Head of caudate nucleus (tissue), 42 donors: ENCODE measurements around the gene CMTM4.

Source experiments
- DNase-seq, 42 donors: peaks; one replicate each; pipeline versions ENCODE4 v3.0.0 to v3.0.0-alpha.2; 2020 to 2021; ENCODE audit warnings: mixed read lengths in 7 of 42
- intact Hi-C: fragments of 100-400 bp; cut with DNase I; formaldehyde crosslinking; loops from one replicate; pipeline ENCODE4 v1.15.0; 2022

CMTM4 gene

GRCh38 chr16:66696669-66697630 is at the start of gene CMTM4:
Gene CMTM4 (minus strand): TSS chr16:66696743. CDS start chr16:66696525, 218 bp downstream.
- intact Hi-C loops, result no loop called here
- peak; percentile 50 to 96 (median 90) for DNase-seq

- no peak for DNase-seq
- intact Hi-C loops, result no loop called here
Observed at GRCh38 chr16:66746048-66746447, 49.5 kb upstream of the CMTM4 start.

- DNase-seq, result no peak
- intact Hi-C loops, result no loop called here
Observed at GRCh38 chr16:66741950-66742808, 45.6 kb upstream of the CMTM4 start.

GRCh38 chr16:66741169-66741900 is 44.8 kb upstream of the CMTM4 start:
- DNase-seq, result peak; percentile 74 to 98 (median 94)
- intact Hi-C loops, result no loop called here

GRCh38 chr16:66740533-66740932 is 44.0 kb upstream of the CMTM4 start:
- intact Hi-C loops, result no loop called here
- no peak for DNase-seq

GRCh38 chr16:66740010-66740409 is 43.5 kb upstream of the CMTM4 start:
- peak in 11 of 42 donors; percentile 29 to 74 (median 46) for DNase-seq
- intact Hi-C loops, result no loop called here

GRCh38 chr16:66735891-66736290 is 39.3 kb upstream of the CMTM4 start:
- intact Hi-C loops, result loop anchor here (10.0 kb wide), 1 partner anchor 71 kb away; no protein-coding TSS in a partner anchor
- DNase-seq, result peak in 3 of 42 donors; percentile 7 to 9 (median 8)

- intact Hi-C loops, result loop anchor here (10.0 kb wide), 1 partner anchor 66 kb away; no protein-coding TSS in a partner anchor
- DNase-seq, result peak in 8 of 42 donors; percentile 12 to 48 (median 38)
Observed at GRCh38 chr16:66731101-66731500, 34.6 kb upstream of the CMTM4 start.

- intact Hi-C loops, result loop anchor here (10.0 kb wide), 1 partner anchor 146 kb away; no protein-coding TSS in a partner anchor
- no peak for DNase-seq
Observed at GRCh38 chr16:66728804-66729203, 32.3 kb upstream of the CMTM4 start.

GRCh38 chr16:66728117-66728787 is 31.7 kb upstream of the CMTM4 start:
- peak in 15 of 42 donors; percentile 22 to 68 (median 40) for DNase-seq
- intact Hi-C loops, result loop anchor here (10.0 kb wide), 1 partner anchor 147 kb away; no protein-coding TSS in a partner anchor

GRCh38 chr16:66720766-66721165 is 24.2 kb upstream of the CMTM4 start:
- intact Hi-C loops, result loop anchor here (10.0 kb wide), 1 partner anchor 154 kb away; no protein-coding TSS in a partner anchor
- no peak for DNase-seq

GRCh38 chr16:66719246-66719645 is 22.7 kb upstream of the CMTM4 start:
- intact Hi-C loops, result loop anchor here (10.0 kb wide), 1 partner anchor 114 kb away; the partner anchor contains the start of gene CMTM3
- DNase-seq, result no peak

- intact Hi-C loops, result loop anchor here (10.0 kb wide), 1 partner anchor 113 kb away; the partner anchor contains the start of gene CMTM3
- peak in 1 of 42 donors; percentile 22 for DNase-seq
Observed at GRCh38 chr16:66717776-66718175, 21.2 kb upstream of the CMTM4 start.

GRCh38 chr16:66717112-66717675 is 20.7 kb upstream of the CMTM4 start:
- DNase-seq, result peak in 39 of 42 donors; percentile 24 to 83 (median 58)
- intact Hi-C loops, result loop anchor here (10.0 kb wide), 1 partner anchor 112 kb away; the partner anchor contains the start of gene CMTM3

- DNase-seq, result peak in 1 of 42 donors; percentile 5
- intact Hi-C loops, result loop anchor here (10.0 kb wide), 1 partner anchor 110 kb away; the partner anchor contains the start of gene CMTM3
Observed at GRCh38 chr16:66714654-66715307, 18.2 kb upstream of the CMTM4 start.

GRCh38 chr16:66714062-66714461 is 17.5 kb upstream of the CMTM4 start:
- DNase-seq, result peak in 1 of 42 donors; percentile 4
- intact Hi-C loops, result loop anchor here (10.0 kb wide), 1 partner anchor 109 kb away; the partner anchor contains the start of gene CMTM3

GRCh38 chr16:66713076-66713475 is 16.5 kb upstream of the CMTM4 start:
- intact Hi-C loops, result loop anchor here (10.0 kb wide), 1 partner anchor 108 kb away; the partner anchor contains the start of gene CMTM3
- DNase-seq, result peak in 26 of 42 donors; percentile 9 to 74 (median 38)
